Measurements from ENCODE around the gene CLDN4. TPM values are rescaled to one million over a fixed set of nuclear protein-coding genes. Genes with fewer than 3 reads are reported as not detected.
"Not testable (repeated sequence)": the region's sequence is repeated elsewhere in the genome, so short reads cannot be mapped to it uniquely, and the experiment has no call there.

CLDN4 gene
- total RNA-seq, 1 donor from 2014 or later = 0.54 TPM

DNA sequence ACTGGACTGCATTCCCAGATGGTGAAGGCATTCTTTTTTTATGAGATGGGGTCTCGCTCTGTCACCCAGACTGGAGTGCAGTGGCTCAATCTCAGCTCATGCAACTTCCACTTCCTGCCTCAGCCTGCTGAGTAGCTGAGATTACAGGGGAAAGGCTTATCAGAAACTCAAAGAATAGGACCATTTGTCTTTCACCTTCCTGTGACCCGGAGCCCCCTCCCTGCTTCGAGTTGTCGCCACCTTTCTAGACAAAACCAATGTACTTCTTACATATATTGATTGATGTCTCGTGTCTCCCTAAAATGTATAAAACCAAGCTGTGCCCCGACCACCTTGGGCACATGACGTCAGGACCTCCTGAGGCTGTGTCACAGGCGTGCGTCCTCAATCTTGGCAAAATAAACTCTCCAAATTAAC is 13.3 kb downstream of the CLDN4 start:
- Mint-ChIP-seq H3K27me3 (ENCODE audit: unreplicated experiment) (peaks cover 2% of the 10 kb centered on the region), H3K9me3 (ENCODE audit: unreplicated experiment) (peaks cover 4% of the 10 kb centered on the region), H3K27ac (ENCODE audit: unreplicated experiment) (no peak overlapping the region), H3K4me3 (ENCODE audit: unreplicated experiment) (no peak overlapping the region), H3K36me3 (ENCODE audit: unreplicated experiment) (no peaks in the 10 kb centered on the region), H3K4me1 (ENCODE audit: low read depth, unreplicated experiment) (no peaks in the 10 kb centered on the region)
- TF ChIP-seq, protein P1, sequence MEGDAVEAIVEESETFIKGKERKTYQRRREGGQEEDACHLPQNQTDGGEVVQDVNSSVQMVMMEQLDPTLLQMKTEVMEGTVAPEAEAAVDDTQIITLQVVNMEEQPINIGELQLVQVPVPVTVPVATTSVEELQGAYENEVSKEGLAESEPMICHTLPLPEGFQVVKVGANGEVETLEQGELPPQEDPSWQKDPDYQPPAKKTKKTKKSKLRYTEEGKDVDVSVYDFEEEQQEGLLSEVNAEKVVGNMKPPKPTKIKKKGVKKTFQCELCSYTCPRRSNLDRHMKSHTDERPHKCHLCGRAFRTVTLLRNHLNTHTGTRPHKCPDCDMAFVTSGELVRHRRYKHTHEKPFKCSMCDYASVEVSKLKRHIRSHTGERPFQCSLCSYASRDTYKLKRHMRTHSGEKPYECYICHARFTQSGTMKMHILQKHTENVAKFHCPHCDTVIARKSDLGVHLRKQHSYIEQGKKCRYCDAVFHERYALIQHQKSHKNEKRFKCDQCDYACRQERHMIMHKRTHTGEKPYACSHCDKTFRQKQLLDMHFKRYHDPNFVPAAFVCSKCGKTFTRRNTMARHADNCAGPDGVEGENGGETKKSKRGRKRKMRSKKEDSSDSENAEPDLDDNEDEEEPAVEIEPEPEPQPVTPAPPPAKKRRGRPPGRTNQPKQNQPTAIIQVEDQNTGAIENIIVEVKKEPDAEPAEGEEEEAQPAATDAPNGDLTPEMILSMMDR (IDR thresholded peaks at IDR 0.05; ENCODE audit: partially characterized antibody, unreplicated experiment) = no peak
- DNase-seq = no peak

DNA sequence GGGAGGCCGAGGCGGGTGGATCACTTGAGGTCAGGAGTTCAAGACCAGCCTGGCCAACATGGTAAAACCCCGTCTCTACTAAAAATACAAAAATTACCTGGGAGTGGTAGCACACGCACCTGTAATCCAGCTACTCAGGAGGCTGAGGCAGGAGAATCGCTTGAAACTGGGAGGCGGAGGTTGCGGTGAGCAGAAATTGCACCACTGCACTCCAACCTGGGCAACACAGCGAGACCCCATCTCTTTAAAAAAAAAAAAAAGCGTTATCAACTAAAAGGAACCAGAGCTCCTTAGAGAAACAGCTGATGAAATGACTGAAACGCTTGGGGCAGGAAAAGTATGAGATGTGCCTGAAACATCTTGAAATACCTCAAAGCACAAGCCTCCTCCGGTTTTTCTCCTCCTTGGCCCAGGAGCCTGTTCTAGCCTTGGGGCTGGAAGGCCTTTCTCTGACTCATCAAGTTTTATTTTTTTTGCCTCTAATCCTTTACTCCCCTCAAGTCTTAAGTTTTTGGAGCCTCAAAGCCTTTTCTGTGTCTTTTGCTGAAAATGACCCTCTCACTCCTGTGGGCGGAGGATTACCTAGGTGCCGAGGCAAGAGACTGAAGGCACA is 14.2 kb downstream of the CLDN4 start:
- Mint-ChIP-seq H3K27me3 (ENCODE audit: unreplicated experiment) (peaks cover 2% of the 10 kb centered on the region), H3K36me3 (ENCODE audit: unreplicated experiment) (no peaks in the 10 kb centered on the region), H3K4me3 (ENCODE audit: unreplicated experiment) (no peak overlapping the region), H3K9me3 (ENCODE audit: unreplicated experiment) (peaks cover 3% of the 10 kb centered on the region), H3K4me1 (ENCODE audit: low read depth, unreplicated experiment) (no peaks in the 10 kb centered on the region), H3K27ac (ENCODE audit: unreplicated experiment) (no peak overlapping the region)
- DNase-seq = no peak
- TF ChIP-seq, protein P1 (IDR thresholded peaks at IDR 0.05; ENCODE audit: partially characterized antibody, unreplicated experiment) = no peak

GRCh38 chr7:73845701-73846195 is 15.0 kb downstream of the CLDN4 start:
- not testable (repeated sequence) for H3K27me3 Mint-ChIP-seq (ENCODE audit: unreplicated experiment); H3K9me3 Mint-ChIP-seq (ENCODE audit: unreplicated experiment); H3K4me3 Mint-ChIP-seq (ENCODE audit: unreplicated experiment); DNase-seq; H3K4me1 Mint-ChIP-seq (ENCODE audit: low read depth, unreplicated experiment); H3K36me3 Mint-ChIP-seq (ENCODE audit: unreplicated experiment); H3K27ac Mint-ChIP-seq (ENCODE audit: unreplicated experiment)

DNA sequence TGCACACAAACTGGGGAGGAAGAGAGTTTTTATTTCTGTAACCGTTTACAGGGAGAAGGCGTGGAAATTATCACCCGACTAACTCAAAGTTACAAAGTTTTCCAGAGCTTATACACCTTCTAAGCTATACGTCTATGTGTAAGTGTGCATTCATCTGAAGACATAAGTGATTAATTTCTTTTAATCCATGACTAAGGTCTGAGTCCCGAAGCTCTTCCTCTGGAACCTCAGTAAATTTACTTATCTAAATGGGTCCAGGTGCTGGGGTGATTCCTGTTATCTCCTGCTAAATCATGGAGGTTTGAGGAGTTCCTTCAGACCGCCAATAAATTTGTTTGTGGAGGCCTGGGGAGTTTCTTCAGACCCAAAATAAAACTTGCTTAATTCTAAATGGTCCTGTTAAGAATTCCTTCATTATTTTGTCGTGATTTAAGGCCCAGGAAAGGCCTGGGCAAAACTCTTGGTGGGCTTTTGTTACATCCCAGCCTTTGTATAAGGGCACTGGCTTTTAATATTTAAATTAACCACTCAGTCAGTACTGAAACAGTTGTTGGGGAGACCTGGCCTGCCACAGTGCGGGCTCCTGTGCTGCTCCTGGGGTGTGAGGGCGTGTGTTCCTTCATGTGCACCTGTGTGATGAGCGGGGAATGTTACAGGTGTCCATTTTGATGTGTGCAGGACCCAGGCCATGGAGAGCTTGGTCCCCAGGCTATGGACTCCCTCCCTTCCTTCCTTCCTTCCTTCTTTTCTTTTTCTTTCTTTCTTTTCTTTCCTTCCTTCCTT is 17.3 kb downstream of the CLDN4 start:
- TF ChIP-seq, protein P1 (IDR thresholded peaks at IDR 0.05; ENCODE audit: partially characterized antibody, unreplicated experiment) = no peak

GRCh38 chr7:73850781-73851207 is 20.0 kb downstream of the CLDN4 start:
- no peaks in the 10 kb centered on the region for H3K4me1 Mint-ChIP-seq (ENCODE audit: low read depth, unreplicated experiment)
- DNase-seq = no peak
- H3K27me3 Mint-ChIP-seq (ENCODE audit: unreplicated experiment) = no peaks in the 10 kb centered on the region
- H3K36me3 Mint-ChIP-seq (ENCODE audit: unreplicated experiment) = no peaks in the 10 kb centered on the region
- H3K27ac Mint-ChIP-seq (ENCODE audit: unreplicated experiment) = no peak overlapping the region
- TF ChIP-seq, protein P1 (IDR thresholded peaks at IDR 0.05; ENCODE audit: partially characterized antibody, unreplicated experiment) = no peak
- H3K4me3 Mint-ChIP-seq (ENCODE audit: unreplicated experiment) = no peak overlapping the region
- H3K9me3 Mint-ChIP-seq (ENCODE audit: unreplicated experiment) = peaks cover 4% of the 10 kb centered on the region

More for the DNA sequence above, 17.3 kb downstream of the CLDN4 start:
- Mint-ChIP-seq H3K27me3 (ENCODE audit: unreplicated experiment) (peaks cover 2% of the 10 kb centered on the region), H3K4me1 (ENCODE audit: low read depth, unreplicated experiment) (no peaks in the 10 kb centered on the region), H3K27ac (ENCODE audit: unreplicated experiment) (no peak overlapping the region), H3K9me3 (ENCODE audit: unreplicated experiment) (peaks cover 4% of the 10 kb centered on the region), H3K4me3 (ENCODE audit: unreplicated experiment) (no peak overlapping the region), H3K36me3 (ENCODE audit: unreplicated experiment) (no peaks in the 10 kb centered on the region)
- DNase-seq = no peak
